Measurements from ENCODE around the gene CLEC20A.
A peak's percentile ranks its signal among the peaks of the same experiment; 100 is the strongest.
"Not testable (repeated sequence)": the region's sequence is repeated elsewhere in the genome, so short reads cannot be mapped to it uniquely, and the experiment has no call there.

The CLEC20A gene

GRCh38 chr1:178506177-178506576, 9.4 kb upstream of the CLEC20A start:
- no CpG with 5 or more reads among the region's 6 CpGs for WGBS, 2 donors (ENCODE audit: extremely low coverage in 2 of 2, insufficient read length in 2 of 2, insufficient replicate concordance in 1 of 2)
- peaks cover 0 to 9% (median 0%) of the 10 kb centered on the region in 3 experiments for H3K27me3 ChIP-seq (ENCODE audit: control insufficient read depth in 3 of 3, insufficient read depth in 3 of 3, low read depth in 1 of 3, low read length in 3 of 3)
- no peak overlapping the region for H3K27ac ChIP-seq (replicated peaks; ENCODE audit: low read length)

DNA sequence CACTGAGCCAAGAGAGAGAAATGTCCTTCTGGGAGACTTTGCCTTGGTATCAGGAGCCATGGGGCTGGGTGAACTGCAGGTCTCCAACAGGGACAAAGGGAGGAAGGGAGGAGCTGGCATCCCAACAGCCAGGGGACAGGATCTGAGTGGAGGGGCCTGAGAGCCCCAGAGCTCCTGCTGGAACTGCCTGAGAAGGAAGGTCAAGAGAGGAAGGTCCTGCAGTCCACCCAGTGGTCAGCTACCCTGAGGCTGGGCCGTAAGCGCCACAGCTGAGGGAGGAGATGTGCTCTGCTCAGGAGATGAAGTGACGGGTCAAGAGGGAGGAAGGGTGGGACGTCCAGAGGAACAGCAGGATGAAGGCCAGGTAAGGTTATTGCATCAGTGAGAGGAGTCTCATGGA, 7.5 kb upstream of the CLEC20A start:
- no peak overlapping the region for H3K4me2 ChIP-seq (ENCODE audit: insufficient read depth, low read length, poor library complexity, severe bottlenecking)
- H3K27ac ChIP-seq (replicated peaks; ENCODE audit: low read length): no peak overlapping the region
- no peaks in the 10 kb centered on the region for H3K36me3 ChIP-seq (replicated peaks in 1 of 2; ENCODE audit: control insufficient read depth in 2 of 2, insufficient read depth in 2 of 2, low read length in 2 of 2)
- WGBS, 2 donors (ENCODE audit: extremely low coverage in 2 of 2, insufficient read length in 2 of 2, insufficient replicate concordance in 1 of 2): no CpG with 5 or more reads among the region's 4 CpGs
- peaks cover 0 to 5% (median 0%) of the 10 kb centered on the region in 3 experiments for H3K27me3 ChIP-seq (ENCODE audit: control insufficient read depth in 3 of 3, insufficient read depth in 3 of 3, low read depth in 1 of 3, low read length in 3 of 3)
- no peak for DNase-seq (ENCODE audit: low spot score)
- H3K18ac ChIP-seq (ENCODE audit: low read length): no peak overlapping the region
- no peak overlapping the region for H3K4me3 ChIP-seq (ENCODE audit: low read length in 2 of 2)
- no peak overlapping the region for H3K4ac ChIP-seq (ENCODE audit: low read length)
- H3K79me1 ChIP-seq (ENCODE audit: low read depth, low read length): no peaks in the 10 kb centered on the region
- no peak overlapping the region for H2BK5ac ChIP-seq (ENCODE audit: low read length)
- H2BK120ac ChIP-seq (ENCODE audit: low read depth, low read length): no peak overlapping the region
- H3K23ac ChIP-seq (ENCODE audit: low read depth, low read length, poor library complexity): peak overlapping the region; percentile 38
- H4K91ac ChIP-seq (ENCODE audit: low read depth, low read length, poor library complexity): no peak overlapping the region
- H3K9me3 ChIP-seq (replicated peaks in 1 of 2; ENCODE audit: control insufficient read depth in 2 of 2, insufficient read depth in 1 of 2, low read depth in 1 of 2, low read length in 2 of 2): no peaks in the 10 kb centered on the region
- no peak overlapping the region for H4K8ac ChIP-seq (ENCODE audit: low read depth, low read length)
- no peak overlapping the region for H2AFZ ChIP-seq (ENCODE audit: low read length)
- H2AK5ac ChIP-seq (ENCODE audit: low read depth, low read length): no peak overlapping the region
- H3K14ac ChIP-seq (ENCODE audit: low read length): no peak overlapping the region
- H2BK12ac ChIP-seq (ENCODE audit: low read length): no peak overlapping the region
- no peak overlapping the region for H2BK15ac ChIP-seq (ENCODE audit: low read length)
- H3K4me1 ChIP-seq (ENCODE audit: control insufficient read depth in 2 of 2, insufficient read depth in 1 of 2, low read depth in 1 of 2, low read length in 2 of 2): no peaks in the 10 kb centered on the region
- no peak overlapping the region for H3K9ac ChIP-seq (ENCODE audit: low read depth, low read length, poor library complexity)

More at GRCh38 chr1:178506177-178506576, 9.4 kb upstream of the CLEC20A start:
- no peak overlapping the region for H2AFZ ChIP-seq (ENCODE audit: low read length)
- H2BK15ac ChIP-seq (ENCODE audit: low read length): no peak overlapping the region
- H4K91ac ChIP-seq (ENCODE audit: low read depth, low read length, poor library complexity): peak overlapping the region; percentile 59
- H3K36me3 ChIP-seq (replicated peaks in 1 of 2; ENCODE audit: control insufficient read depth in 2 of 2, insufficient read depth in 2 of 2, low read length in 2 of 2): no peaks in the 10 kb centered on the region
- H2AK5ac ChIP-seq (ENCODE audit: low read depth, low read length): no peak overlapping the region
- H3K9me3 ChIP-seq (replicated peaks in 1 of 2; ENCODE audit: control insufficient read depth in 2 of 2, insufficient read depth in 1 of 2, low read depth in 1 of 2, low read length in 2 of 2): no peaks in the 10 kb centered on the region
- H2BK120ac ChIP-seq (ENCODE audit: low read depth, low read length): no peak overlapping the region
- no peaks in the 10 kb centered on the region for H3K79me1 ChIP-seq (ENCODE audit: low read depth, low read length)
- no peak overlapping the region for H2BK5ac ChIP-seq (ENCODE audit: low read length)
- no peaks in the 10 kb centered on the region for H3K4me1 ChIP-seq (ENCODE audit: control insufficient read depth in 2 of 2, insufficient read depth in 1 of 2, low read depth in 1 of 2, low read length in 2 of 2)
- H3K9ac ChIP-seq (ENCODE audit: low read depth, low read length, poor library complexity): no peak overlapping the region
- H3K4ac ChIP-seq (ENCODE audit: low read length): no peak overlapping the region
- H3K4me3 ChIP-seq (ENCODE audit: low read length in 2 of 2): no peak overlapping the region
- no peak overlapping the region for H3K18ac ChIP-seq (ENCODE audit: low read length)
- no peak overlapping the region for H3K4me2 ChIP-seq (ENCODE audit: insufficient read depth, low read length, poor library complexity, severe bottlenecking)
- H3K23ac ChIP-seq (ENCODE audit: low read depth, low read length, poor library complexity): no peak overlapping the region
- DNase-seq (ENCODE audit: low spot score): no peak
- no peak overlapping the region for H4K8ac ChIP-seq (ENCODE audit: low read depth, low read length)
- no peak overlapping the region for H2BK12ac ChIP-seq (ENCODE audit: low read length)
- H3K14ac ChIP-seq (ENCODE audit: low read length): no peak overlapping the region

DNA sequence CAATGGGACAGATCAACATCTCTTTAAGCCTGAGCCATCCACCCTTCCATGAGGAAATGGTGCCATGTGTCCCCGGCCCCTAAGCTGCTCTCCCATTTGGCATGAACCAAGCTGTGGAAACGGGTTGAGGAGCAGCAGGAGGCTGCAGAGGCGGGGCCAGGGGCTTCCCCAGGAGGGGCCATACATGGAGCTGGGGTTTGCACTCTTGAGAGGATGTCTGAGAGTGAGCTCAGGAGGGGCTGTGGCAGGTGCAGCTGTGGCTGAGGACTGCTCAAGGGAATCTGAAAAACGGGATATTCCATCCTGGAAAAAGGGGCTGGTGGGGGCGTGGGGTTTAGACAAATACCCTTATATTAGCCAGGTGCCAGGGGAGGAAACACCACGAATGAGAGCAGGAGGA, 7.1 kb upstream of the CLEC20A start:
- Histone ChIP-seq H3K79me1 (ENCODE audit: low read depth, low read length) (no peaks in the 10 kb centered on the region), H3K23ac (ENCODE audit: low read depth, low read length, poor library complexity) (no peak overlapping the region), H3K4ac (ENCODE audit: low read length) (no peak overlapping the region), H3K9ac (ENCODE audit: low read depth, low read length, poor library complexity) (no peak overlapping the region), H2BK5ac (ENCODE audit: low read length) (no peak overlapping the region), H4K91ac (ENCODE audit: low read depth, low read length, poor library complexity) (no peak overlapping the region), H3K4me3 (ENCODE audit: low read length in 2 of 2) (no peak overlapping the region), H3K4me1 (ENCODE audit: control insufficient read depth in 2 of 2, insufficient read depth in 1 of 2, low read depth in 1 of 2, low read length in 2 of 2) (no peaks in the 10 kb centered on the region), H4K8ac (ENCODE audit: low read depth, low read length) (no peak overlapping the region), H3K9me3 (replicated peaks in 1 of 2; ENCODE audit: control insufficient read depth in 2 of 2, insufficient read depth in 1 of 2, low read depth in 1 of 2, low read length in 2 of 2) (no peaks in the 10 kb centered on the region), H3K27me3 (ENCODE audit: control insufficient read depth in 3 of 3, insufficient read depth in 3 of 3, low read depth in 1 of 3, low read length in 3 of 3) (peaks cover 0 to 3% (median 0%) of the 10 kb centered on the region in 3 experiments), H2BK15ac (ENCODE audit: low read length) (no peak overlapping the region), H2BK12ac (ENCODE audit: low read length) (no peak overlapping the region), H2BK120ac (ENCODE audit: low read depth, low read length) (no peak overlapping the region), H3K27ac (replicated peaks; ENCODE audit: low read length) (no peak overlapping the region), H3K14ac (ENCODE audit: low read length) (no peak overlapping the region), H3K4me2 (ENCODE audit: insufficient read depth, low read length, poor library complexity, severe bottlenecking) (no peak overlapping the region), H3K36me3 (replicated peaks in 1 of 2; ENCODE audit: control insufficient read depth in 2 of 2, insufficient read depth in 2 of 2, low read length in 2 of 2) (no peaks in the 10 kb centered on the region), H2AFZ (ENCODE audit: low read length) (no peak overlapping the region), H3K18ac (ENCODE audit: low read length) (no peak overlapping the region), H2AK5ac (ENCODE audit: low read depth, low read length) (no peak overlapping the region)
- no CpG with 5 or more reads among the region's 6 CpGs for WGBS, 2 donors (ENCODE audit: extremely low coverage in 2 of 2, insufficient read length in 2 of 2, insufficient replicate concordance in 1 of 2)
- no peak for DNase-seq (ENCODE audit: low spot score)

DNA sequence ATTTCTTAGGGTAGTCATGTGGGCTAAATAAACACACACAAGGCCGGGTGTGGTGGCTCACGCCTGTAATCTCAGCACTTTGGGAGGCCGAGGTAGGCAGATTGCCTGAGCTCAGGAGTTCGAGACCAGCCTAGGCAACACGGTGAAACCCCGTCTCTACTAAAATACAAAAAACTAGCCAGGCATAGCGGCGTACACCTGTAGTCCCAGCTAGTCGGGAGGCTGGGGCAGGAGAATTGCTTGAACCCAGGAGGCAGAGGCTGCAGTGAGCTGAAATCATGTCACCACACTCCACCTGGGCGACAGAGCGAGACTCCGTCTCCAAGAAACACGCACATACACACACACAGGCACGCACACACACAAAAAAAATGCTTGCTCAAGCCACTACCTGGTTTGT, 6.6 kb upstream of the CLEC20A start:
- WGBS, 2 donors (ENCODE audit: extremely low coverage in 2 of 2, insufficient read length in 2 of 2, insufficient replicate concordance in 1 of 2): no CpG with 5 or more reads among the region's 14 CpGs
- not testable (repeated sequence) for H2BK15ac ChIP-seq (ENCODE audit: low read length); DNase-seq (ENCODE audit: low spot score); H3K27ac ChIP-seq (replicated peaks; ENCODE audit: low read length); H3K4me1 ChIP-seq (ENCODE audit: control insufficient read depth in 2 of 2, insufficient read depth in 1 of 2, low read depth in 1 of 2, low read length in 2 of 2); H2AK5ac ChIP-seq (ENCODE audit: low read depth, low read length); H3K23ac ChIP-seq (ENCODE audit: low read depth, low read length, poor library complexity); H3K9me3 ChIP-seq (replicated peaks in 1 of 2; ENCODE audit: control insufficient read depth in 2 of 2, insufficient read depth in 1 of 2, low read depth in 1 of 2, low read length in 2 of 2); H2BK5ac ChIP-seq (ENCODE audit: low read length); H3K4me2 ChIP-seq (ENCODE audit: insufficient read depth, low read length, poor library complexity, severe bottlenecking); H3K4me3 ChIP-seq (ENCODE audit: low read length in 2 of 2); H3K36me3 ChIP-seq (replicated peaks in 1 of 2; ENCODE audit: control insufficient read depth in 2 of 2, insufficient read depth in 2 of 2, low read length in 2 of 2); H3K18ac ChIP-seq (ENCODE audit: low read length); H2AFZ ChIP-seq (ENCODE audit: low read length); H2BK12ac ChIP-seq (ENCODE audit: low read length); H3K4ac ChIP-seq (ENCODE audit: low read length); H3K9ac ChIP-seq (ENCODE audit: low read depth, low read length, poor library complexity); H3K79me1 ChIP-seq (ENCODE audit: low read depth, low read length); H3K27me3 ChIP-seq (ENCODE audit: control insufficient read depth in 3 of 3, insufficient read depth in 3 of 3, low read depth in 1 of 3, low read length in 3 of 3); H4K91ac ChIP-seq (ENCODE audit: low read depth, low read length, poor library complexity); H3K14ac ChIP-seq (ENCODE audit: low read length); H4K8ac ChIP-seq (ENCODE audit: low read depth, low read length); H2BK120ac ChIP-seq (ENCODE audit: low read depth, low read length)

Measured in neuronal stem cell (in vitro differentiated cells).